Ovary (tissue), 9 donors: ENCODE data around the gene C2orf92. TPM values are rescaled to one million over a fixed set of nuclear protein-coding genes. Genes with fewer than 3 reads are reported as not detected.

Experiments used
- DNase-seq, 5 donors: peaks; one replicate each; pipeline ENCODE4 v3.0.0-alpha.2; 2019 to 2020
- H3K27ac ChIP-seq, 2 donors: fragments of 200-600 bp; one replicate each; pipeline versions ENCODE4 v1.5.1 to v1.8.0; 2019 to 2022
- H3K27me3 ChIP-seq: fragments of 200-600 bp; one replicate; pipeline ENCODE4 v1.8.0; 2022
- H3K36me3 ChIP-seq: fragments of 200-600 bp; sonication (generic); one replicate; pipeline ENCODE4 v1.5.1; 2019
- H3K4me1 ChIP-seq: one replicate; pipeline ENCODE4 v1.8.1; 2013; ENCODE audit warnings: mild to moderate bottlenecking, moderate library complexity; ENCODE audit not compliant: insufficient read depth
- H3K4me3 ChIP-seq: fragments of 200-600 bp; sonication (generic); one replicate; pipeline ENCODE4 v1.5.1; 2017
- H3K9me3 ChIP-seq, 2 donors: fragments of 200-600 bp in 1 of 2; sonication (generic) in 1 of 2; one replicate each; pipeline versions ENCODE4 v1.5.1 to v1.8.1; 2013 to 2019; ENCODE audit warnings: mild to moderate bottlenecking in 1 of 2, moderate library complexity in 1 of 2
- EP300 ChIP-seq: sonication (generic); formaldehyde crosslinking; IDR thresholded peaks from one replicate; pipeline ENCODE4 v1.6.1; 2017; ENCODE audit warnings: antibody characterized with exemption
- POLR2A ChIP-seq: fragments of 450-650 bp; IDR thresholded peaks from one replicate; pipeline ENCODE4 v1.6.1; 2017; ENCODE audit warnings: antibody characterized with exemption, mild to moderate bottlenecking, moderate library complexity
- WGBS, 3 donors: extraction: QIAGEN DNeasy Blood & Tissue Kit in 1 of 3; methylation state at CpG; one replicate each; pipeline versions ENCODE4 v1.1.5 to v1.1.7; 2013 to 2017; 5-methylcytosine and 5-hydroxymethylcytosine counted together
- intact Hi-C, 4 donors: fragments of 100-400 bp; cut with DNase I; formaldehyde crosslinking; loops; one replicate each; pipeline versions ENCODE4 v1.11.0 to v1.15.1; 2022 to 2023
- polyA plus RNA-seq, 2 donors: library from polyadenylated mRNA; stranded (reverse); fragments of 200-250 nt in 1 of 2; fragments of 350-450 nt in 1 of 2; fragmentation: Illumina TruSeq in 1 of 2; extraction: RNeasy Lipid Tissue Mini Kit (QIAGEN cat#74804) in 1 of 2; gene quantifications; one replicate each; pipeline ENCODE4 v1.2.3, GENCODE V29; 2013 to 2014
- small RNA-seq: library from RNA; depleted of rRNA; stranded (forward); fragments of <200 nt; gene quantifications from one replicate; pipeline ENCODE3, GENCODE V24; 2016
- total RNA-seq, 7 donors: library from RNA; depleted of rRNA in 2 of 7; stranded (reverse); fragments of >200 nt in 2 of 7; fragmentation: NEBNext Ultra II Directional in 3 of 7; extraction: Animal tissue kit (Norgen Biotek cat#: 25700) in 3 of 7; gene quantifications; one replicate each; pipeline versions ENCODE4 v1.1.0 to v1.2.4, GENCODE V29; 2016 to 2023
- TF ChIP-seq, protein P1 (sequence below), 3 donors: fragments of 450-650 bp in 2 of 3; fragments of 200-600 bp in 1 of 3; IDR thresholded peaks; one replicate each; pipeline versions ENCODE4 v1.5.1 to v1.8.0; 2016 to 2022; ENCODE audit warnings: antibody characterized with exemption in 3 of 3, mild to moderate bottlenecking in 1 of 3
- donor health status: DM: no; HTN: no; CAD: no; lungs with moderate emphysema.
- donor health status: DM: no; HTN: no; CAD: no.
- donor health status: Bipolar disorder and iron deficiency.
- donor health status: DM: yes; HTN: yes; CAD: no.
- donor health status: DM: no; HTN: no; CAD: no.
- donor health status: DM: yes; HTN: yes; CAD: no.

C2orf92 gene
- total and polyA plus RNA-seq, 9 donors = 2.3 to 17.5 (median 4.0) TPM

DNA sequence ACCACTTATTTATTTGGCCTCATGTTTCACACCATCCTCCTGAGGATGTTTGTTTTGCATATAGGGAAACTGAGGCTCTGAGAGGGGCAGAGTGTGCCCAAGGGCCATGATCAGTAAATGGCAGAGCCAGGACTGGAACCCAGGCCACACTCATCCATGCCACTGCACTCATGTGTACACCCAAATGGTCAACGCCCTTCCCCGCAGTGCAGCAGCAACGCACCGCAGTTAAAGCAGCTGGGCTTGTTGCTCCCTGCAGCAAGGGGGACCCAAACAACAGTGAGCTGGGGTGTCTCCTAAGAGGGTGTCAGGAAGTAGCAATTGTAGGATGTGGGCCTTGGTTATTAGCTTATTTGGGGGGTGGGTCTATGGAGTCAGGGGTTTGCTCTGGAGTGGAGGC lies 80.5 kb downstream of the C2orf92 start:
- TF ChIP-seq, protein P1, sequence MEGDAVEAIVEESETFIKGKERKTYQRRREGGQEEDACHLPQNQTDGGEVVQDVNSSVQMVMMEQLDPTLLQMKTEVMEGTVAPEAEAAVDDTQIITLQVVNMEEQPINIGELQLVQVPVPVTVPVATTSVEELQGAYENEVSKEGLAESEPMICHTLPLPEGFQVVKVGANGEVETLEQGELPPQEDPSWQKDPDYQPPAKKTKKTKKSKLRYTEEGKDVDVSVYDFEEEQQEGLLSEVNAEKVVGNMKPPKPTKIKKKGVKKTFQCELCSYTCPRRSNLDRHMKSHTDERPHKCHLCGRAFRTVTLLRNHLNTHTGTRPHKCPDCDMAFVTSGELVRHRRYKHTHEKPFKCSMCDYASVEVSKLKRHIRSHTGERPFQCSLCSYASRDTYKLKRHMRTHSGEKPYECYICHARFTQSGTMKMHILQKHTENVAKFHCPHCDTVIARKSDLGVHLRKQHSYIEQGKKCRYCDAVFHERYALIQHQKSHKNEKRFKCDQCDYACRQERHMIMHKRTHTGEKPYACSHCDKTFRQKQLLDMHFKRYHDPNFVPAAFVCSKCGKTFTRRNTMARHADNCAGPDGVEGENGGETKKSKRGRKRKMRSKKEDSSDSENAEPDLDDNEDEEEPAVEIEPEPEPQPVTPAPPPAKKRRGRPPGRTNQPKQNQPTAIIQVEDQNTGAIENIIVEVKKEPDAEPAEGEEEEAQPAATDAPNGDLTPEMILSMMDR (IDR thresholded peaks at IDR 0.05) = no peak
- TF ChIP-seq EP300 = no peak
- TF ChIP-seq POLR2A = no peak
- Histone ChIP-seq H3K4me1 (no peaks in the 10 kb centered on the region), H3K27ac (no peak overlapping the region), H3K4me3 (no peak overlapping the region), H3K36me3 (no peaks in the 10 kb centered on the region), H3K9me3 (no peaks in the 10 kb centered on the region), H3K27me3 (no peaks in the 10 kb centered on the region)
- WGBS, 3 donors = 96 to 100% (median 98%) methylated on average over 4 of the region's 4 CpGs
- DNase-seq = no peak
- intact Hi-C loops = no loop called here

DNA sequence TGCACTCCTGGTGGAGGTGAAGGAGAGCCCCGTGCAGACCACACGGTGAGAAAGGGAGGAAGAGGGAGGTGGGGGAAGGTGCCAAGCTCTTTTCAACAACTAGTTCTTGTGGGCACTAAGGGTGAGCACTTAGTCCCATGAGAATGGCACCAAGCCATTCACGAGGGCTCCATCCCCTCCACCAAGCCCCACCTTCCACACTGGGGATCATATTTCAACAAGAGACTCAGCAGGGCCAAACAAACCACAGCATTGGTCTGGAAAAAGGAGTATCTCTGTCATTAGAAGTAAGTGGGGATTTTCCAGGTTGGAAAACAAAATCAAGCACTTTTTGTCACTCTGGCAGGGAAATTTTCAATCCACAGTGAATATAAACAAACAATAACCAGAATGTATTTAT lies 82.2 kb downstream of the C2orf92 start:
- Histone ChIP-seq H3K36me3 (no peaks in the 10 kb centered on the region), H3K27me3 (no peaks in the 10 kb centered on the region), H3K27ac (no peak overlapping the region), H3K4me1 (no peaks in the 10 kb centered on the region), H3K4me3 (no peak overlapping the region), H3K9me3 (no peaks in the 10 kb centered on the region)
- no peak for DNase-seq
- intact Hi-C loops = no loop called here
- no peak for TF ChIP-seq POLR2A
- TF ChIP-seq, protein P1 (IDR thresholded peaks at IDR 0.05) = no peak
- TF ChIP-seq EP300 = no peak
- WGBS, 3 donors = 44 to 65% (median 48%) methylated on average over 3 of the region's 3 CpGs

Small RNAs within 50 kb of the gene (small RNA-seq; reads per million reads assigned to genes)
- not detected for gene RNU4-8P

Other genes with a start within 250 kb of the C2orf92 start
- 100 to 1,000 TPM in 1 of 7 donors, 10 to 100 TPM in 6; 26.9 to 138 (median 40.5) TPM for gene ANKRD36B, start 79.8 kb upstream of the C2orf92 start, total RNA-seq
- gene ANKRD36B, start 79.8 kb upstream of the C2orf92 start, polyA plus RNA-seq = 10 to 100 TPM in 1 of 2 donors, 1 to 10 TPM in 1; 6.5 to 15.5 TPM
- gene COX5B, start 23.7 kb upstream of the C2orf92 start, total RNA-seq = 100 to 1,000 TPM; 133 to 478 (median 187) TPM
- 100 to 1,000 TPM in 1 of 2 donors, 10 to 100 TPM in 1; 98.5 to 254 TPM for gene COX5B, start 23.7 kb upstream of the C2orf92 start, polyA plus RNA-seq
- gene ACTR1B, start 5.7 kb upstream of the C2orf92 start, total RNA-seq = 10 to 100 TPM; 39.3 to 85.2 (median 67.4) TPM
- gene ACTR1B, start 5.7 kb upstream of the C2orf92 start, polyA plus RNA-seq = 10 to 100 TPM; 23.0 to 71.3 TPM
- gene ZAP70, start 43.9 kb downstream of the C2orf92 start, total RNA-seq = 1 to 10 TPM in 3 of 7 donors, under 1 TPM in 4; 0.45 to 2.0 (median 0.69) TPM
- 1 to 10 TPM in 1 of 2 donors, under 1 TPM in 1; 0.75 to 1.2 TPM for gene ZAP70, start 43.9 kb downstream of the C2orf92 start, polyA plus RNA-seq